OCI-LY3 (cell line): ENCODE data around the gene JMJD7.
A peak's percentile ranks its signal among the peaks of the same experiment; 100 is the strongest.

Source experiments
- H2AFZ ChIP-seq: fragments of 200-600, 300-600 bp; shearing (Covaris generic); 2 replicates; pipeline ENCODE4 v1.6.0; 2014; ENCODE audit warnings: antibody characterized with exemption, low read depth, low read length
- H3K27ac ChIP-seq: fragments of 200-600, 300-600 bp; sonication (generic); 2 replicates; pipeline ENCODE4 v1.5.1; 2014; ENCODE audit warnings: mild to moderate bottlenecking, low read length, moderate library complexity, mixed read lengths
- H3K27me3 ChIP-seq: fragments of 200-600, 300-600 bp; sonication (generic); 2 replicates; pipeline ENCODE4 v1.6.1; 2014; ENCODE audit warnings: low read depth, low read length, mixed read lengths
- H3K36me3 ChIP-seq: fragments of 200-600, 300-600 bp; sonication (generic); replicated peaks from 2 replicates; pipeline ENCODE3; 2014; ENCODE audit warnings: low read depth, low read length, mixed read lengths
- H3K4me1 ChIP-seq: fragments of 300-600, 200-600 bp; sonication (generic); 2 replicates; pipeline ENCODE4 v1.6.1; 2014; ENCODE audit warnings: low read length, mixed read lengths
- H3K4me2 ChIP-seq: fragments of 200-600, 300-600 bp; sonication (generic); 2 replicates; pipeline ENCODE4 v1.6.1; 2014; ENCODE audit warnings: low read length, mixed read lengths
- H3K4me3 ChIP-seq: fragments of 300-600, 200-600 bp; sonication (generic); 2 replicates; pipeline ENCODE4 v1.5.1; 2014; ENCODE audit warnings: antibody characterized with exemption, mild to moderate bottlenecking, low read length, moderate library complexity
- H3K79me2 ChIP-seq: fragments of 300-600, 200-600 bp; shearing (Covaris generic); 2 replicates; pipeline ENCODE4 v1.6.1; 2014; ENCODE audit warnings: mild to moderate bottlenecking, low read length, mixed read lengths
- H3K9ac ChIP-seq: fragments of 300-600, 200-600 bp; shearing (Covaris generic); 2 replicates; pipeline ENCODE4 v1.6.0; 2014; ENCODE audit warnings: mild to moderate bottlenecking, low read length, moderate library complexity
- H3K9me3 ChIP-seq: fragments of 200-600, 300-600 bp; shearing (Covaris generic); 2 replicates; pipeline ENCODE4 v1.6.1; 2014; ENCODE audit warnings: low read length, mixed read lengths; ENCODE audit not compliant: insufficient read depth
- H4K20me1 ChIP-seq: fragments of 200-600, 300-600 bp; sonication (generic); 2 replicates; pipeline ENCODE4 v1.6.1; 2016; ENCODE audit warnings: low read length, mixed read lengths; ENCODE audit not compliant: insufficient read depth
- EZH2phosphoT487 ChIP-seq: fragments of 200-600 bp; shearing (Covaris generic); IDR thresholded peaks from 2 replicates; pipeline ENCODE4 v1.6.1; 2018; ENCODE audit warnings: antibody characterized with exemption, mixed run types, low read depth
- TF ChIP-seq, protein P1 (sequence below): fragments of 200-600, 300-600 bp; sonication (generic); IDR thresholded peaks from 2 replicates; pipeline ENCODE4 v1.5.1; 2014; ENCODE audit warnings: antibody characterized with exemption, low read length, low read depth

Gene JMJD7

DNA sequence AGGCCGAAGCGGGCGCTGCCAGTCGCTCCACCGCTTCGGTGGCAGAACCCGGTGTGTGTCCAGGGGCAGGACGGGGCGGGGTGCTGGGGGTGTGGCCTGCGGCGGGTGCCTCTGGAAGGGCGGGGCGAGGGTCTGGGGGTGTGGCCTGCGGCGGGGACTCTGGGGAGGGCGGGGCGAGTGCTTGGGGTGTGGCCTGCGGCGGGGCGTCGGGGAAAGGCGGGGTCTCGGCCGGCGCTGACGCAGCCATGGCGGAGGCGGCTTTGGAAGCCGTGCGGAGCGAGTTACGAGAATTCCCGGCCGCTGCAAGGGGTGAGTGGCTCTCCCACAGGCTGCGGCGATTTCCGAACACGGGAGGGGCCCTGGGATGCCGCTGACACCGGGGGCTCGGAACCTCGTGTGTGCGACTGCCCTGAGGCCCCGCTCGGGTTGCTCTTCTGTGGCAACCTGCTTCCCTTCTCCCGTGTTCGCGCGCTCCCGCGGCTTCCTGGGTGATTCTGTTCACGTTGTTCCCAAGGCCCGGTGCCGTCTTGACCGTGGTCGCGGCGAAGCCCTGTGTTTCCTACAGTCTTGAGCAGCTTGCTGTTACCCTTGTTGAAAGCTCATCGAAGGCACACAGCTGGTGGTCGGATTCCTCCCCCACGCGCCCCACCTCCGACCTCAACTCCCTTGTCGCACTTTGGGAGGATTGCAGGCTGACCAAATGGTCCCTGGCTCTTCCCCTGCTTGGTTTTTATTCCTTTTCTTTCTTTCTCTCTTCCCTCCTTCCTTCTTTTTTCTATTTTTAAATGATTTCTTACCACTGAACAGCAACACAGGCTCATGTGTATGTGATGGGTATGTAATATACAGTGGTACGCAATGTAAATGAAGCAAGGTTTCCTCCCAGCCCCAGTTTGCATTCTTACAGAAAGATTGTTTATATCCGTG lies at the start of gene JMJD7:
Gene JMJD7 (plus strand): TSS at position 213 of the 927 bp plus-strand sequence. CDS start 33 bp downstream, at position 246.
- H4K20me1 ChIP-seq: no peaks in the 10 kb centered on the region
- H3K27ac ChIP-seq: no peak within 1 kb of the TSS
- H3K27me3 ChIP-seq: no peaks in the 10 kb centered on the region
- TF ChIP-seq, protein P1, sequence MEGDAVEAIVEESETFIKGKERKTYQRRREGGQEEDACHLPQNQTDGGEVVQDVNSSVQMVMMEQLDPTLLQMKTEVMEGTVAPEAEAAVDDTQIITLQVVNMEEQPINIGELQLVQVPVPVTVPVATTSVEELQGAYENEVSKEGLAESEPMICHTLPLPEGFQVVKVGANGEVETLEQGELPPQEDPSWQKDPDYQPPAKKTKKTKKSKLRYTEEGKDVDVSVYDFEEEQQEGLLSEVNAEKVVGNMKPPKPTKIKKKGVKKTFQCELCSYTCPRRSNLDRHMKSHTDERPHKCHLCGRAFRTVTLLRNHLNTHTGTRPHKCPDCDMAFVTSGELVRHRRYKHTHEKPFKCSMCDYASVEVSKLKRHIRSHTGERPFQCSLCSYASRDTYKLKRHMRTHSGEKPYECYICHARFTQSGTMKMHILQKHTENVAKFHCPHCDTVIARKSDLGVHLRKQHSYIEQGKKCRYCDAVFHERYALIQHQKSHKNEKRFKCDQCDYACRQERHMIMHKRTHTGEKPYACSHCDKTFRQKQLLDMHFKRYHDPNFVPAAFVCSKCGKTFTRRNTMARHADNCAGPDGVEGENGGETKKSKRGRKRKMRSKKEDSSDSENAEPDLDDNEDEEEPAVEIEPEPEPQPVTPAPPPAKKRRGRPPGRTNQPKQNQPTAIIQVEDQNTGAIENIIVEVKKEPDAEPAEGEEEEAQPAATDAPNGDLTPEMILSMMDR: no peak
- TF ChIP-seq EZH2phosphoT487: no peak
- no peaks in the 10 kb centered on the region for H3K79me2 ChIP-seq
- H3K4me2 ChIP-seq: peak within 1 kb of the TSS; percentile 85
- H3K36me3 ChIP-seq: no peaks in the 10 kb centered on the region
- peak within 1 kb of the TSS; percentile 58 for H3K9ac ChIP-seq
- H3K4me3 ChIP-seq: peak within 1 kb of the TSS; percentile 77
- H3K4me1 ChIP-seq: peaks cover 5% of the 10 kb centered on the region; the same call in 1 of the 2 replicates
- no peaks in the 10 kb centered on the region for H3K9me3 ChIP-seq
- H2AFZ ChIP-seq: peak within 1 kb of the TSS; percentile 39; the same call in 1 of the 2 replicates

DNA sequence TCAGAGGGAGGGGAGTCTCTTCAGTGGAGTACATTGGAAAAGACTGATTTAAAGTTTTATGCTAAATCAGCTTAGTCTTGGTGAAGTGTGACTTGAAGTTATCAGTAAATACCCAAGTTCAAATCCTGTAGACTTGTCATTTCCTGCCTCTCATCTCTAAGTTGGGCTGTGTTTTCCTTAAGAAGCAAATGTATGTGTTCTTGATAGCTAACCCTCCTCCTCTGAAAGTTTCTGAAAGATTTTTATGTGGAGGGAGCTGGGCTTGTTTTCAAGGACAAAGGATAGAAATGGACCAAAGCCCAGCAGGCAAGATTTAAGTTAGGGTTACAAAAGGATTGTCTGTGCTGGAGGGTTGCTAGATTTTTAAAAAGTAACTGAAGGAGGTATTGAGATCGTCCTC lies 49.4 kb upstream of the JMJD7 start:
- H3K79me2 ChIP-seq: peaks cover 33% of the 10 kb centered on the region
- no peak overlapping the region for H3K4me3 ChIP-seq

DNA sequence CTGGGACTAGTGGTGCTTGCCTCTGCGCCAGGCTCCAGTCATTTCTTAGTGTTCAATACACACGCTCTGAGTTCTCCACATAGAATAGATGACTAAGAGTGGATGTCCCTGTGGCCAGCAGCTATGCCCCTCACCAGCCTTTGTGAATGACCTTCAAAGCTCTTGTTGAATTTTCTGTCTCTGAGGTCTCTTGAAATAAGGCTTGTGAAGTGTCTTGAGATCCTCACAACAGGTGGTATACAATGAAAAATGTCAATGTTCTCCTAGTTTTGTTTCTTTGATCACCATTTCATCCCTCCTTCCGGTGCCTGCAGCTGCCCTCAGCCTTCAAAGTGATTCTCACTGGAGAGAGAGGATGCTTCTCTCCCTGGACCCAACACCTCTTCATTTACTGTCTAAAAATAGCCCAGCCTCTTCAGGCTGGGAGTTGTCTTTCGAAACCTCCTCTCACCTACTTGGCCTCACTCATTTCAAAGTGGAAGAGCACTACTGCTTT lies 48.2 kb upstream of the JMJD7 start:
- H3K9me3 ChIP-seq: no peaks in the 10 kb centered on the region
- no peak overlapping the region for H3K4me2 ChIP-seq
- H3K36me3 ChIP-seq: peaks cover 5% of the 10 kb centered on the region
- H3K4me1 ChIP-seq: peaks cover 19% of the 10 kb centered on the region
- no peak overlapping the region for H3K9ac ChIP-seq
- H3K27ac ChIP-seq: no peak overlapping the region
- no peak overlapping the region for H2AFZ ChIP-seq
- H3K4me3 ChIP-seq: no peak overlapping the region
- no peaks in the 10 kb centered on the region for H3K27me3 ChIP-seq
- H4K20me1 ChIP-seq: no peaks in the 10 kb centered on the region
- H3K79me2 ChIP-seq: peaks cover 38% of the 10 kb centered on the region
- TF ChIP-seq, protein P1: no peak
- no peak for TF ChIP-seq EZH2phosphoT487

More for the DNA sequence above, 49.4 kb upstream of the JMJD7 start:
- Histone ChIP-seq H3K9ac (no peak overlapping the region), H3K4me2 (no peak overlapping the region), H3K4me1 (peaks cover 20% of the 10 kb centered on the region), H2AFZ (no peak overlapping the region), H3K27me3 (no peaks in the 10 kb centered on the region), H3K27ac (no peak overlapping the region), H4K20me1 (no peaks in the 10 kb centered on the region), H3K9me3 (no peaks in the 10 kb centered on the region), H3K36me3 (peaks cover 2% of the 10 kb centered on the region)
- TF ChIP-seq, protein P1: no peak
- TF ChIP-seq EZH2phosphoT487: no peak

DNA sequence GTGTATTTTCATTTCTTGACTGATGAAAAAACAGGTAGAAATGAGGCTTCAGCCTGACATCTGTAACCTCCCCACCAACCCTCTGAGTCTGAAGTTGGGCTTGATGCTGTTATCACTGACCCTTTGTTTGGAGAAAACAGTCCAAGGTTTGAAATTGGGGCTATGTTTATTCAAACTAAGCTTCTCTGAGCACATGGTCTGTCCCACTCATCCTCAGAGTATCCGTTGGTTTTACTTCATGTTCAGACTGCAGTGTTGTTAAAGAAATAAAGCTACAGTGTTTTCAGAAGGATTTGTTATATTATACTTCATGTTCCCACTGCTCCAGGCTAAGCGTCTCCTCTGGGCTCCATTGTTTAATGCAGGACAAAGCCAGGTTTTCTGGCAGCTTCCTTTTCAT lies 47.6 kb upstream of the JMJD7 start:
- TF ChIP-seq, protein P1: no peak
- TF ChIP-seq EZH2phosphoT487: no peak
- Histone ChIP-seq H4K20me1 (no peaks in the 10 kb centered on the region), H2AFZ (no peak overlapping the region), H3K27ac (no peak overlapping the region), H3K9ac (no peak overlapping the region), H3K4me1 (peaks cover 19% of the 10 kb centered on the region), H3K27me3 (no peaks in the 10 kb centered on the region), H3K4me3 (no peak overlapping the region), H3K36me3 (peaks cover 5% of the 10 kb centered on the region), H3K9me3 (no peaks in the 10 kb centered on the region), H3K79me2 (peaks cover 33% of the 10 kb centered on the region), H3K4me2 (no peak overlapping the region)
